OCI-LY1 (cell line): ENCODE data around the gene VPS29.
A peak's percentile ranks its signal among the peaks of the same experiment; 100 is the strongest.

Source experiments
- H2AFZ ChIP-seq: fragments of 200-600 bp; sonication (generic), shearing (Covaris generic); 2 replicates; pipeline ENCODE4 v1.6.0; 2014; ENCODE audit warnings: antibody characterized with exemption, mild to moderate bottlenecking, low read length
- H3F3A ChIP-seq: fragments of 200-600 bp; sonication (generic), shearing (Covaris generic); 2 replicates; pipeline ENCODE4 v1.6.0; 2014; ENCODE audit warnings: mild to moderate bottlenecking, antibody characterized with exemption, low read length, moderate library complexity; ENCODE audit not compliant: insufficient read depth
- H3K27ac ChIP-seq: fragments of 200-600 bp; sonication (generic); 2 replicates; pipeline ENCODE4 v1.5.1; 2014; ENCODE audit warnings: low read length, mixed run types, mild to moderate bottlenecking, low read depth; ENCODE audit not compliant: poor library complexity, severe bottlenecking
- H3K27me3 ChIP-seq: fragments of 200-600 bp; sonication (generic); 2 replicates; pipeline ENCODE4 v1.6.0; 2014; ENCODE audit warnings: antibody characterized with exemption, mild to moderate bottlenecking, low read length, moderate library complexity; ENCODE audit not compliant: insufficient read depth
- H3K36me3 ChIP-seq: fragments of 200-600 bp; sonication (generic); 2 replicates; pipeline ENCODE4 v1.6.1; 2014; ENCODE audit warnings: mild to moderate bottlenecking, antibody characterized with exemption, low read length, moderate library complexity, mixed read lengths; ENCODE audit not compliant: insufficient read depth
- H3K4me1 ChIP-seq: fragments of 200-600 bp; sonication (generic); 2 replicates; pipeline ENCODE4 v1.5.1; 2014; ENCODE audit warnings: mild to moderate bottlenecking, low read length, moderate library complexity; ENCODE audit not compliant: insufficient read depth, severe bottlenecking
- H3K4me2 ChIP-seq: fragments of 200-600 bp; sonication (generic), shearing (Covaris generic); 2 replicates; pipeline ENCODE4 v1.6.1; 2014; ENCODE audit warnings: low read length
- H3K4me3 ChIP-seq: fragments of 200-600 bp; sonication (generic); 2 replicates; pipeline ENCODE4 v1.5.1; 2014; ENCODE audit warnings: low read length, low read depth, mild to moderate bottlenecking, mixed read lengths; ENCODE audit not compliant: poor library complexity, severe bottlenecking
- H3K79me2 ChIP-seq: fragments of 200-600 bp; shearing (Covaris generic); 2 replicates; pipeline ENCODE4 v1.6.1; 2016; ENCODE audit warnings: mixed run types, low read length, mixed read lengths; ENCODE audit not compliant: insufficient read depth
- H3K9ac ChIP-seq: fragments of 200-600 bp; sonication (generic), shearing (Covaris generic); 2 replicates; pipeline ENCODE4 v1.6.1; 2014; ENCODE audit warnings: mild to moderate bottlenecking, low read length, mixed read lengths
- H3K9me2 ChIP-seq: fragments of 200-600 bp; sonication (generic), shearing (Covaris generic); 2 replicates; pipeline ENCODE4 v1.6.1; 2014; ENCODE audit warnings: low read depth, mild to moderate bottlenecking, low read length, mixed read lengths
- H3K9me3 ChIP-seq: fragments of 200-600 bp; shearing (Covaris generic); 2 replicates; pipeline ENCODE4 v1.6.1; 2014; ENCODE audit warnings: low read length, mixed read lengths
- H4K20me1 ChIP-seq: fragments of 200-600 bp; sonication (generic), shearing (Covaris generic); 2 replicates; pipeline ENCODE4 v1.6.0; 2016; ENCODE audit warnings: mild to moderate bottlenecking, low read length; ENCODE audit not compliant: insufficient read depth
- EZH2 ChIP-seq: fragments of 200-600 bp; sonication (generic), shearing (Covaris generic); IDR thresholded peaks from 2 replicates; pipeline ENCODE4 v1.8.0; 2017; ENCODE audit warnings: borderline replicate concordance, mixed run types, mild to moderate bottlenecking, antibody characterized with exemption, low read length, moderate library complexity, mixed read lengths
- TF ChIP-seq, protein P1 (sequence below): fragments of 200-600 bp; sonication (generic), shearing (Covaris generic); IDR thresholded peaks from 2 replicates; pipeline ENCODE4 v1.5.1; 2017; ENCODE audit warnings: mild to moderate bottlenecking, antibody characterized with exemption, low read length, moderate library complexity, mixed read lengths

Gene VPS29

DNA sequence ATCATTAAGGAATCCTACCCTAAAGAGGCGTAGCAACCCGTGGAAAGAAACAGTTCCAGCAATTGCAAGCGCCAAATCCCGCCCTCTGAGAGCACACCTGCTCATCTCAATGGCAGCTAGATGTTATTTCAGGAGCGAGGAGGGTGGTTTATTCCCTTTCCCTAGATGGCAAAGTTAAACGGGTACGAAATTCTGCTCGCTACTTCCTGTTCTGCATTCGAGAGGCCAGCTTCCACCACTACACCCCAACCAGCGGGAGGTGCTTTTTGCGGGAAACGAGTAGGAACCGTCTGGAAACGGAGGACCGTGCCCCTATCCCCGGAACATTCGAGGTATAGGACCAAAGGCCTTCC is 536 bp downstream of the VPS29 start:
- TF ChIP-seq, protein P1, sequence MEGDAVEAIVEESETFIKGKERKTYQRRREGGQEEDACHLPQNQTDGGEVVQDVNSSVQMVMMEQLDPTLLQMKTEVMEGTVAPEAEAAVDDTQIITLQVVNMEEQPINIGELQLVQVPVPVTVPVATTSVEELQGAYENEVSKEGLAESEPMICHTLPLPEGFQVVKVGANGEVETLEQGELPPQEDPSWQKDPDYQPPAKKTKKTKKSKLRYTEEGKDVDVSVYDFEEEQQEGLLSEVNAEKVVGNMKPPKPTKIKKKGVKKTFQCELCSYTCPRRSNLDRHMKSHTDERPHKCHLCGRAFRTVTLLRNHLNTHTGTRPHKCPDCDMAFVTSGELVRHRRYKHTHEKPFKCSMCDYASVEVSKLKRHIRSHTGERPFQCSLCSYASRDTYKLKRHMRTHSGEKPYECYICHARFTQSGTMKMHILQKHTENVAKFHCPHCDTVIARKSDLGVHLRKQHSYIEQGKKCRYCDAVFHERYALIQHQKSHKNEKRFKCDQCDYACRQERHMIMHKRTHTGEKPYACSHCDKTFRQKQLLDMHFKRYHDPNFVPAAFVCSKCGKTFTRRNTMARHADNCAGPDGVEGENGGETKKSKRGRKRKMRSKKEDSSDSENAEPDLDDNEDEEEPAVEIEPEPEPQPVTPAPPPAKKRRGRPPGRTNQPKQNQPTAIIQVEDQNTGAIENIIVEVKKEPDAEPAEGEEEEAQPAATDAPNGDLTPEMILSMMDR = no peak
- no peak for TF ChIP-seq EZH2
- Histone ChIP-seq H3K9me2 (no peaks in the 10 kb centered on the region), H3F3A (no peaks in the 10 kb centered on the region), H3K36me3 (peaks cover 6% of the 10 kb centered on the region; the same call in 1 of the 2 replicates), H2AFZ (no peak overlapping the region), H3K9ac (peak overlapping the region; percentile 99), H3K27ac (peak overlapping the region; percentile 72), H3K79me2 (peaks cover 36% of the 10 kb centered on the region), H4K20me1 (no peaks in the 10 kb centered on the region), H3K4me2 (peak overlapping the region; percentile 86), H3K4me3 (peak overlapping the region; percentile 100), H3K4me1 (peaks cover 27% of the 10 kb centered on the region), H3K9me3 (no peaks in the 10 kb centered on the region), H3K27me3 (no peaks in the 10 kb centered on the region)

DNA sequence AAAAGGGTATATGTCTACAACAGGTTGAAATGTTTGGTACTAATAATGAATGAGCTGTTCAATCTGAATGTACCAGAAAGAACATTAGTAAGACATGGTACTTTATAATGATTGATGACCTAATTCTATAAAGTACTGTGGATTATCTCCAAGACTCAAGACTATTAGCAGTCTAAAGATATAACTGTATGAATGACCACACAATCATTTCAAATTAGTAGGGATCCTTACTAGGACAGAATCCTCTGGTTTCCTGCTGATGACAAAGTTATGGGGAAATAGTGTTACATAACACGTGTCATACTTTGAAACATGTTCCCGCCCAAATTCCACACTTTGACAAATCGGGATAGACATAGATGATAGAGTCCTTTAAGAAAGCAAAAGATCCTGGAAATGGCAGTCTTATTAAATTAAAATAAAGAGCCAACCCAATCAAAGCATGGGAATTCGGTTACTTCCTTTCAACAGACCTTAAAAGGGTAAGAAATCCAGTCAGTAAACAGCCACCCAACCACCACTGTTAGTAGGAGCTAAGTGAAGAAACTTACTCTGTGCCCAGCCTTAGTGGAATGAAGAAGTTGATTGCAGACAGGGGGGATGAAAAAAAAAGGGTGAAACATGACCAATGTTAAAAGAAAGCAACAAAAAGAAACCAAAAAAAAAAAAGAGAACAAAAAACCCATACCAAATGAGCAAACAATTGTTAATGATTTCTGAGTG is 2.8 kb downstream of the VPS29 start:
- Histone ChIP-seq H3K36me3 (peaks cover 23% of the 10 kb centered on the region), H2AFZ (no peak overlapping the region), H3K4me3 (no peak overlapping the region), H3K27ac (no peak overlapping the region), H3K79me2 (peaks cover 36% of the 10 kb centered on the region), H3K9me3 (no peaks in the 10 kb centered on the region), H4K20me1 (no peaks in the 10 kb centered on the region), H3K9ac (no peak overlapping the region), H3K4me1 (peaks cover 27% of the 10 kb centered on the region), H3K9me2 (no peaks in the 10 kb centered on the region), H3F3A (no peaks in the 10 kb centered on the region), H3K4me2 (peak overlapping the region; percentile 19; the same call in 1 of the 2 replicates), H3K27me3 (no peaks in the 10 kb centered on the region)
- TF ChIP-seq EZH2 = no peak
- TF ChIP-seq, protein P1 = no peak

DNA sequence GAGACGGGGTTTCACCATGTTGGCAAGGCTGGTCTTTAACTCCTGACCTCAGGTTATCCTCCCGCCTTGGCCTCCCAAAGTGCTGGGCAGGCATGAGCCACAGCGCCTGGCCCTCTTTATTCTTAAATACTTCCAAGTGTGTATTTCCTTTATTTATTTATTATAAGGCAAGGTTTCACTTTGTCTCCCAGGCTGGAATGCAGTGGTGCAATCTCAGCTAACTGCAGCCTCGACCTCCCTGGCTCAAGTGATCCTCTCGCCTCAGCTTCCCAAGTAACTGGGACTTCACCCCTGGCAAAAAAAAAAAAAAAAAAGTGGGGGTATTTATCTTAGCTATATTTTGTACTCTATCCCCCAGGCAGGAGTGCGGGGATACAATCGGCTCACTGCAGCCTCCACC is 26.5 kb downstream of the VPS29 start:
- Histone ChIP-seq H3K36me3 (peaks cover 9% of the 10 kb centered on the region), H3K9me2 (no peaks in the 10 kb centered on the region), H2AFZ (no peak overlapping the region)

More for the DNA sequence above, 26.5 kb downstream of the VPS29 start:
- no peaks in the 10 kb centered on the region for H3K9me3 ChIP-seq
- no peak overlapping the region for H3K27ac ChIP-seq
- H3F3A ChIP-seq = no peaks in the 10 kb centered on the region
- no peak overlapping the region for H3K4me3 ChIP-seq
- H3K4me2 ChIP-seq = no peak overlapping the region
- TF ChIP-seq EZH2 = no peak
- TF ChIP-seq, protein P1 = no peak
- no peaks in the 10 kb centered on the region for H3K4me1 ChIP-seq
- no peaks in the 10 kb centered on the region for H3K27me3 ChIP-seq
- no peak overlapping the region for H3K9ac ChIP-seq
- no peaks in the 10 kb centered on the region for H3K79me2 ChIP-seq
- H4K20me1 ChIP-seq = no peaks in the 10 kb centered on the region
